Measurements from ENCODE around the gene PROC. TPM values are rescaled to one million over a fixed set of nuclear protein-coding genes. Genes with fewer than 3 reads are reported as not detected.

Gene PROC
- total and polyA plus RNA-seq, 2 of the 8 experiments (the other 6 are each of a cell fraction or from before 2014, with no cell fraction given), result 1.5 to 1.6 TPM

- no peak for TF ChIP-seq SAP30 (IDR thresholded peaks at IDR 0.05; ENCODE audit: insufficient read depth, insufficient replicate concordance, low read length)
- no peak for TF ChIP-seq EP300 (IDR thresholded peaks at IDR 0.05; ENCODE audit: borderline replicate concordance in 1 of 2, low read depth in 2 of 2, low read length in 2 of 2)
- TF ChIP-seq SIRT6 (IDR thresholded peaks at IDR 0.05; ENCODE audit: low read length), result no peak
These were observed 34.8 kb downstream of the PROC start (continued) for GRCh38 chr2:127453013-127453391.
